ENCODE results near the gene USP46.

DNA sequence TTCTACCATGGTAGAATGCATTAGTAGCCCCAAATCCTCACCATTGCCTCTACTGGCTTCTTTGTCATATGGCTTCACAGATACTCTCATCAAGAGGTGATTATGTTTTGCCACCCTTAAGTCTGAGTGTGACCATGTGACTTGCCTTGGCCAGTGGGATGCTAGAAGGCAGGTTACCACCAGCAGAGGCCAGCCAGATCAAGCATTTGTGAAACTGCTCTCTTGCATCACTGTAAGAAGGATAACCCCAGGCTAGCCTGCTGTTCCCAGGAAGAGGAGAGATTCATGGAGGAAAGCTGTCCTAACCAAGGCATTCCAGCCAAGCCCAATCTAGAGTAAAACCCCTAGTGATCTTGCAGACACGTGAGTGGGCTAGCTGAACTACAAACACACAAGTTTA lies 46.8 kb downstream of the USP46 start:
- TF ChIP-seq, protein P1, sequence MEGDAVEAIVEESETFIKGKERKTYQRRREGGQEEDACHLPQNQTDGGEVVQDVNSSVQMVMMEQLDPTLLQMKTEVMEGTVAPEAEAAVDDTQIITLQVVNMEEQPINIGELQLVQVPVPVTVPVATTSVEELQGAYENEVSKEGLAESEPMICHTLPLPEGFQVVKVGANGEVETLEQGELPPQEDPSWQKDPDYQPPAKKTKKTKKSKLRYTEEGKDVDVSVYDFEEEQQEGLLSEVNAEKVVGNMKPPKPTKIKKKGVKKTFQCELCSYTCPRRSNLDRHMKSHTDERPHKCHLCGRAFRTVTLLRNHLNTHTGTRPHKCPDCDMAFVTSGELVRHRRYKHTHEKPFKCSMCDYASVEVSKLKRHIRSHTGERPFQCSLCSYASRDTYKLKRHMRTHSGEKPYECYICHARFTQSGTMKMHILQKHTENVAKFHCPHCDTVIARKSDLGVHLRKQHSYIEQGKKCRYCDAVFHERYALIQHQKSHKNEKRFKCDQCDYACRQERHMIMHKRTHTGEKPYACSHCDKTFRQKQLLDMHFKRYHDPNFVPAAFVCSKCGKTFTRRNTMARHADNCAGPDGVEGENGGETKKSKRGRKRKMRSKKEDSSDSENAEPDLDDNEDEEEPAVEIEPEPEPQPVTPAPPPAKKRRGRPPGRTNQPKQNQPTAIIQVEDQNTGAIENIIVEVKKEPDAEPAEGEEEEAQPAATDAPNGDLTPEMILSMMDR (conservative IDR thresholded peaks at IDR 0.05; ENCODE audit: low read depth, low read length) = no peak
- no peak for TF ChIP-seq EZH2 (IDR thresholded peaks at IDR 0.05; ENCODE audit: borderline replicate concordance, low read depth, low read length, poor library complexity, severe bottlenecking)
